HG02840 (cell line): ENCODE results near the gene FRS2.

Source experiments
- ATAC-seq: cut with Tn5 transposase; IDR thresholded peaks from one replicate; pipeline ENCODE4 v1.9.1; 2021; ENCODE audit warnings: mild to moderate bottlenecking, moderate library complexity, moderate number of reproducible peaks; ENCODE audit not compliant: unreplicated experiment, low FRiP score

FRS2 gene

DNA sequence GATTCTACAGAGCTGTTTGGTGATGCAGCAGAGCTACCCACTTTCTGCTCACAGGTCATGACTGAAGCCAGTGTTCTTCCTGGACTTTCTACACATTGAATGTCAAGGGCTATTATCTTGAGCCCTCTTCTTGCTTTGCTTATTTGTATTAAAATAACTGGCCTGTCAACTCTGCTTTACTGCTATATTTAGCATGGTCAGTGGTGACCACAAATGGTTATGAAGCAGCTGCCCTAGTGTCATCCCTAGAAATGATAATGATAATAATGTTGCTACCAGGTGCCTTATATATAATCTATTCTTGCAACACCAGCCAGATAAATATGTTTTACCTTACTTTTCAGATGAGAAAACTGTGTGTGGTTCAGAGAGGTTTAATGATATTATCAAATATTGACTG is 143.2 kb downstream of the FRS2 start:
- no peak for ATAC-seq

DNA sequence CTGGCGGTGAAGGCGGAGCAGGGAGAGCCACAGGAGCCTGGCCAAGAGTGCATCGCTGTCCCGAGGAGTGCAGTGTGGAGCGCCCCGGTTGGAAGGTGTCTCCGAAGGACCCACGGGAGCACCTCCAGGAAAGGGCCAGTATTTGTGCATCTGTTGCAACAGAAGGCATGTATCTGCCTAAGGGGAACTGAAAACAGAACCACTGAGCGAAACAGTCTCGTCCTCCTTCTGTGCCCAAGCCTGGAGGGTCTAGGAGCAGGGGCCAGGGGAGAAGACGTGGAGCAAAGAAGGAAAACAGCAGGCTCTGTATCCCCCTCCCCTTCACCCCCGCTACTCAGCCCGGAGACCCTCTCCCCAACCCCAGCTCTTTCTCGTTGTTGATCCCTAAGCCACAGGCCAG is 145.8 kb downstream of the FRS2 start:
- no peak for ATAC-seq

DNA sequence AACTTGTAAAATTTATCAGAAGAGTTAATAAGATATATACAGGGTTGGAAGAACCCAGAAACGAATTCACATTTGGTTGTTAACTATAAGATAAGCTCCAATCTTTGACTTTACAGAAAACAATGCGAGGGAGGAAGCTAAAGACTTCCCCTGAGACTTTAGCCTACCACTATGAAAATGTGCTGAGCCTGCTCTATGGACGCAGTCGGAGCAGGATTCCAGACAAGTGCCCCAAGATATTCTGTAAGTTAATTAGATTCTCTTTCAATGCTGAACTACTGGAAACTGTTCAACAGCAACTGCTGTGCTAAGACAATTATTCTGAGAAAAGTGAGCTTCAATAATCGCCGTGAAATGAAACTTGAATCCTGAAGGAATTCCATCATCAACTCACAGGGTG is 148.9 kb downstream of the FRS2 start:
- no peak for ATAC-seq

DNA sequence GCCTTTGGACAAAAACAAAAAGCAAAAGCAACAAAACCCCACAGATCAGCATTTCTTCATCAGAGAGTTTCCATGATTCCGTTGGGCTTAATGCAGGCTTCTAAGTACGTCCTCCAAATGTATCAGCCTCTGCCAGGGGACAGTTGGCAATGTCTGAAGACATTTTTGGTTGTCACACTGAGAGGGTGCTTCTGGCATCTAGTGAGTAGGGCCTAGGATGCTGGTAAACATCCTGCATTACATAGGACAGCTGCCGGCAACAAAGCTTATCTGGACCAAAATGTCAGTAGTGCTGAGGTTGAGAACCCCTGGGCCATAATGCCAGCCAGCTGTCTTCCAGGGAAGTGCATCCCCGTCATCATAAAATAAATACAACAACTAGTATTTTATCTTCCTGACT is 149.9 kb downstream of the FRS2 start:
- ATAC-seq: no peak

GRCh38 chr12:69620921-69621320 is 150.7 kb downstream of the FRS2 start:
- ATAC-seq: no peak

DNA sequence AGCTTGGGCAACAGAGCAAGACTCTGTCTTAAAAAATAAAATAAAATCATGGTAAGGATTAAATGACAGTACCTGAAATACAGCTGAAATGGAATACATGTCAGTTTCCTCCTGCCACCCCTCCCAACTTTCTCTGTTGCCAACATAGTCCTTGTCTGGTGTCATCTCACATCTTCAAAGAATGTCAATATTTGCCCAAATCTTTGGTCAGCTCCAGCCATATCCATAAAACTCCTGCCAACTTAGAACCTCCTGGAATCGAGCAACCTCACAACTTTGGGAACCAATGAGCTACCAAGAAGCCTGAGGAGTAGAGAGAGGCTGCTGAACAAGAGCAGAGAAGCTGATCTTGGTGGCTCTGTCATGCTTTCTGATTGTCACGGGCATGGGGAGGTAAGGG is 151.4 kb downstream of the FRS2 start:
- ATAC-seq: no peak

- ATAC-seq: no peak
Observed at GRCh38 chr12:69623970-69624369, 153.8 kb downstream of the FRS2 start.

DNA sequence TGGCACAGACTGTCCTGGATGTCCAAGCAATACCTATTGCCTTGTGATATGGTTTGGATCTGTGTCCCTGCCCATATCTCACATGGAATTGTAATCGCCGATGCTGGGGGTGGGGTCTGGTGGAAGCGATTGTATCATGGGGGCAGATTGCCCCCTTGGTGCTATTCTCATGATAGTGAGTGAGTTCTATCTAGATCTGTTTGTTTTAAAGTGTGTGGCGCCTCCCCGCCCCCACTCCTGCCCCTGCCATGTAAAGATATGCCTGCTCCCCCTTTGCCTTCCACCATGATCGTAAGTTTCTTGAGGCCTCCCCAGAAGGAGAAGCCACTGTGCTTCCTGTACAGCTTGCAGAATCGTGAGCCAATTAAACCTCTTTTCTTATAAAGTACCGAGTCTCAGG is 157.3 kb downstream of the FRS2 start:
- ATAC-seq: no peak
